Ramos (cell line): ENCODE measurements around the gene SLC35C1.
"Not testable (repeated sequence)": the region's sequence is repeated elsewhere in the genome, so short reads cannot be mapped to it uniquely, and the experiment has no call there.

Experiments
- in situ Hi-C: fragments of 300-500 bp; cut with MboI; formaldehyde crosslinking; loops from one replicate; pipeline ENCODE4 v1.14.3; 2022; ENCODE audit warnings: low sequenced_read_pairs; ENCODE audit not compliant: unreplicated experiment

SLC35C1 gene

DNA sequence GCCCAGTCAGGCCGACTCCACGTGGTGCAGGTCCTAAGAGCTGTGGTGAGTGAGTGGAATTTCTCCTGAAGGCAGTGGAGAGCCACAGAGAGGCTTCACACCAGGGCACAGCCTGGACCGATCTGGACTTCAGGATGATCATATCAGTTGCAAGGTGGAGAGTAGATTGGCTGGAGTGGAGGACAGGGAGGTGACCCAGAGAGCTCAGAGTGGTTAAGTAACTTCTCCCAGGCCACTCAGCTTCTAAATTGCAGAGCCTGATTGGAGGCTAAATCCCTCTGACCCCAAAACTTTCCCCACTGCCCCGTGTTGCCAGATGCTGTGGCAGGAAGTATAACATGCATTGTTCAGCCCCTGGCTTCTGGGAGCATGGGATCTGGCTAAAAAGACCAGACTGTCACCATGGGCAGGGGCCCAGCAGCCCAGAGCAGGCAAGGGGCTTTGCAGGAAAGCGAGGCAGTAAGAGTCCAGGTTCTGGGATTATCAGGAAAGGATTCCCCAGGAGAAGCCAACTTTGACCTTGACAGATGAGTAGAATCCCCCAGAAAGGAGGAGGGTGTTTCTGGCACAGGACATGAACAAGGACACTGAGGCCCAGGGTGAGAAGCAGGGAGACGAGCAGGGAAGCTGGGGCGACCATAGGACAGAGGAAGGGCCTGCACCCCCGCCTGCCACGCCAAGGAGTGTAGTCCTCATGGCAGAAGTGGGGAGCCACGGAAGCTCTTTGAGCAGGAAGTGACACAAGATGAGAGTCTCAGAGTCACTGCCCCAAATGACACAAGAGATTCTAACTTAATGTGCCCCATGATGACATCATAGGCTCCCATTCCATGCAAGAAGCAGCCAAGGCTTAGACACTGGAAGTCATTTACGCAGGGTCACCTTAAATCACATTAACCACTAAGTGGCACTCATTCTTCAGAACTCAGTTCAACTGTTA, 4.8 kb downstream of the SLC35C1 start:
- in situ Hi-C loops: no loop called here

DNA sequence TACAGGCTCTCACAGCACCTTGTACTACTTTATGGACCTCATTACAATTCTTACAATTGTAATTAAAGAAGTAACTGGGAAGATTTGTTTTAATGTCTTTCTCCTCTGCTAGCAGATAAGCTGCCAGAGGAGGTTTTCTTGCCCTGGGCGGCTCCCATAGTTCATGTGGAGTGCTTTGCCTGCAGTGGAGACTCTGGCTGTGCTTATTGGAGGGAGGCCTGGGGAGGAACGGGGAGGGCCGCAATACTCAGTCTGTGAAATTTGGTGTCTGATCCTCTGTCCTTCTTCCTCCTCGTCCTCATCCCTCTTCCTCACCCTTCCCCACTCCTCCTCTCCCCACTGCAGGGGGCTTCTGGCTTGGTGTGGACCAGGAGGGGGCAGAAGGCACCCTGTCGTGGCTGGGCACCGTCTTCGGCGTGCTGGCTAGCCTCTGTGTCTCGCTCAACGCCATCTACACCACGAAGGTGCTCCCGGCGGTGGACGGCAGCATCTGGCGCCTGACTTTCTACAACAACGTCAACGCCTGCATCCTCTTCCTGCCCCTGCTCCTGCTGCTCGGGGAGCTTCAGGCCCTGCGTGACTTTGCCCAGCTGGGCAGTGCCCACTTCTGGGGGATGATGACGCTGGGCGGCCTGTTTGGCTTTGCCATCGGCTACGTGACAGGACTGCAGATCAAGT, 5.6 kb downstream of the SLC35C1 start:
- in situ Hi-C loops: no loop called here

- in situ Hi-C loops: no loop called here
These were observed 6.1 kb downstream of the SLC35C1 start for GRCh38 chr11:45811109-45811435.

- in situ Hi-C loops: no loop called here
These were observed 6.8 kb downstream of the SLC35C1 start for GRCh38 chr11:45811571-45812290.

DNA sequence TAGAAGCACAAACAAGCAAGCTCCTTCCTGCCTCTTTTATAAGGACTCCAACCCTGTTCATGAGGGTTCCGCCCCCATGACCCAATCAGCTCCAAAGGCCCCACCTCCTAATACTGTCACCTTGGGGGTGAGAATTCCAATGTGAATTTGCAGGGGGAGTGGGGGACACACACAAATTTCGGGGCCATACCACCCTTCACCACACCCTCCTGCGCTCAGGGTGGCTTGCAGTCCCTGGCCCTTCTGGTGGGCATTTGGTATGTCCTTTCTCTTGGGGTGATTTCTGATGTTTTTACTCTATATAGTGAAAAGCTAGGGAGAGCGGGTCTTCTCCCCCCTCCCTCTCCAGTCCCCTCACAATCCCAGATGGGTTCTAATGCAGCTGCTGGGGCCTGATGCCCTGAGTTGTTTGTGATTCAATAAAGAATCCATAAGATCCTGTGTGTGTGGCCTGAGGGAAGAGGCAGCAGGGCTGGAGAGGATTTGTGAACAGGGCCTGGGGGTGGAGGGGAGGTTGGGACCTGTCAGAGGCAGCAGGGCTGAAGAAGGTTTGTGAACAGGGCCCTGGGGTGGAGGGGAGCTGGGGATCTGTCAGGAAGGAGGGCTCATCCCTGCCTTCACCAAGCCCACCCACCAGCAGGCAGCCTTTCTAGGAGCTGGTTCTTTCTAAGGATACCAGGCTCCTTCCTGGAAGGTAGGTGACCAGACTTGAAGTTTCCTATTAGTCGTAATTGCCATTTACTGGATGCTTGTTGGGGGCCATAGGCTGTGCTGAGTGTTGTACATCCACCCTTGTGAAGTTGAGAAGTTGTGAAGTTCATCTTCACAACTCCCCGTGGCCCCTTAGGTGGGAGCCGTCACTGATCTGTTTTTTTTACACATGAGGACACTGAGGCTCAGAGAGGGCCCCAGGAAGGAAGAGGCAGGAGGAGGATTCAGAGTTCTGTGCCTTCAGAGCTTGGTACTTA, 7.9 kb downstream of the SLC35C1 start:
- in situ Hi-C loops: no loop called here

- in situ Hi-C loops: no loop called here
These were observed 10.8 kb downstream of the SLC35C1 start for GRCh38 chr11:45815747-45816146.

DNA sequence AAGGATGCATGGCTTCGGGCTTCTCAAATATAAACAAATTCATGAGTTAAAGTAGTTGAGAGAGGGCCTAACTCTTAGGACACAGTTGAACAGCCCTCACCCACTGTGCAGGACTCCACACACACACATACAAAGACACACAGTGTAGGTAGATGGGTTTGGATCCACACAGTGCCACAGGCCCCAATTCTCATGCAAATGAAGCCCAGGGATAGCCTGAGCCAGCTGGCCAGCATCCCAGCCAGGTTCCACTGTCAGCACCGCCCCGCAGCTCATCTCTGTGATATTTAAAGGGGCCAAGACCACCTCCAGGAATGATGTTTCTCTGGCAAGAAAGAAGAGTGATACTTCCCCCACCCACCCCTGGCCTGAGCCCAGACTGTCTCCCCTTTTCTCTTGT, 11.7 kb downstream of the SLC35C1 start:
- in situ Hi-C loops: no loop called here

DNA sequence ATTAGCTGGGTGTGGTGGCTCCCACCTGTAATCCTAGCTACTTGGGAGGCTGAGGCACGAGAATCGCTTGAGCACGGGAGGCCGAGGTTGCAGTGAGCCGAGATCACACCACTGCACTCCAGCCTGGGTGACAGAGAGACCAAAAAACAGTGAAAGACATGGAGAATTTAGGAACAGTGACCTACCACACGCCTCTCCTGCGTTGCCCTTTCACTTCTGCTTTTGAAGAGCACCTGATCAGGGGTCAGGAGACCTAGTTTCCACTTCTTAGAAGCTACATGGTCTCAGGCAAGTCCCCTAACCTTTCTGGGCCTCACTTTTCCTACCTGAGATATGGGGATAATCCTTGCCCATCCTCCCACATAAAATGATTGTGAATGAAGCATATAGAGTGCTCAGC, 12.2 kb downstream of the SLC35C1 start:
- in situ Hi-C loops: no loop called here

DNA sequence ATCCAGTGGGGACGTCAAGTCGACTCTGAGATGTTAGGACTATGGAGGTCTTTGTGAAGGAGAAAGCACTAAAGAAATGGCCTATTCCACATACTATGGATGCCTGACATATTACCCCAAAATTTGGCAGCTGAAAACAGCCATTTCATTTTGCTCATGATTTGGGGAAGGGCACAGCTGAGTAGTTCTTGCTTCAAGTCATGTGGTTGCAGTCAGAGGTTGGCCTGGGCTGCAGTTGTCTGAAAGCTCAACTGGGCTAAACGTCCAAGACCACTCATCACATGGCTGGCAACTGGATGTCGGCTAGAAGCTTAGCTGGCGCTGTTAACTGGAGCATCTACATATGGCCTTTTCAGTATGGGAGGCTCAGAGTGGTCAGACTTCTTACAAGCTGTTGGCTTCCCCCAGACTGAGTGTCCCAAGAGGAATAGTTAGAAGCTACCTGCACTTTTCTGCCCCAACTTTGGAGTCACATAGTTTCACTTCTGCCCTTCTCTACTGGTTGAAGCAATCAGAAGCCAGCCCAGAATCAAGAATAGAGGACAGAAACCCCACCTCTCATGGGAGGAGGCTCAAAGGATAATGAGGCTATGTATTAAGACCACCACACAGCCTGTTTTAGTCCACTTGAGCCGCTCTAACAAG, 14.1 kb downstream of the SLC35C1 start:
- in situ Hi-C loops: no loop called here

DNA sequence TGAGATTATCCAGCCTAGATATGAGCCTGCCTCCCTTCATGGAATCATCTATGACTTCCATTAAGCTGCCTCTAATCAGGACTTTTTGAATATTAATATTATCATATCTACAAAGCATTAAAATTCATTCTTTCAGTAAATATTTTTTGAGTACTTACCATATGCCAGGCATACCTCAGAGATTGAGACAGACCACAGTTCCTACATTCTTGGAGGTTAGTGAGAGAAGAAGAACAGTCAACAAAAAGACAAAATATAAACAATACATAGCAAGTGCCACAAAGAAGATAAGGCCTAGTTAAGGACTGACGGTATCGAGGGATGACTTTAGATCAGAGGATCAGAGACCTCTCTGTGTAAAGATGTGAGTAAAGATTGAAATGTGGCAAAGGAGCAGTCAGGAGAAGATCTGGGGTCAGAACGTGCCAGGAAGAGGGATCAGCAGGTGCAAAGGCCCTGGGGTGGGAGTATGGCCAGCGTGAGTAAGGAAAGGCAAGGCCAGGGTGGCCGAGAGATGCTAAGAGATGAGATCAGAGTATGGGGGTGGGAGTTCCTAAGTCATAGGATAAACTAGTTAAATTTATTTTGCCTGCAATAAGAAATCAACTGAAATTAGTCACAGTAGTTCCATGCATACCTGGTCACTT, 15.4 kb downstream of the SLC35C1 start:
- in situ Hi-C loops: no loop called here

- in situ Hi-C loops: not testable (repeated sequence)
These were observed 21.5 kb downstream of the SLC35C1 start for GRCh38 chr11:45826492-45826891.

DNA sequence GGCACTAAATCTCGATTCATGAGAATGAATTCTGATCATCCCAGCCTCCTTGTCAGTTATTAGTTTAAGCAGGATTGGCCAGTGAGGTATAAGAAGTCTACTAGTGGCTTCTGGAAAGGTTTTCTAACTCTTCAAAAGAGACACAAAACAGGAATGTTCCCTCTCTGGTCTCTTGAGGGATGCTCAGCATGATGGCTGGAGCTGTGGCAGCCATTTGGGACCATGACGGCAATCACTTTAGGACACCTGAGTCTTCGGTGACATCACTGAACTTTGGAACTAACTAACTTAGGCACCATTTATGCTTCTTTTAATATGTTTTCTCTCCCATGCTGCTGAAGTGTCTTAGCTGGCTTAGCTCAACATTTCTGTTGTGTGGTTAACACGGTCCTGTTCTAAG, 22.2 kb downstream of the SLC35C1 start:
- in situ Hi-C loops: no loop called here

- in situ Hi-C loops: no loop called here
These were observed 24.0 kb downstream of the SLC35C1 start for GRCh38 chr11:45828996-45829395.

DNA sequence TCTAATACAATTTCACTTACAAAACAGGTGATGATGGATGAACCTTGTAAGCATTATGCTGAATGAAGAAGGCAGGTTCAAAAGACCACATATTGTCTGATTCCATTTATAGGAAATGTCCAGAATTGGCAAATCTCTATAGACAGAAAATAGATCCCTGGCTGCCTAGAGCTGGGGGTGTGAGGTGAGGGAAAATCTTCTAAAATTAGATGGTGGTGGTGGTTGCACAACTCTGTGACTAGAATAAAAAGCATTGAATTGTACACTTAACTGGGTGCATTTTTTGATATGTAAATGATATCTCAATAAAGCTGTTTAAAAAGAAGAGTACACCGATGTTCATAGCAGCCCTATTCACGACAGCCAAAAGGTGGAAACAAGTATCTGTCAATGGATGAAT, 25.6 kb downstream of the SLC35C1 start:
- in situ Hi-C loops: no loop called here

GRCh38 chr11:45832811-45833441, 28.0 kb downstream of the SLC35C1 start:
- in situ Hi-C loops: no loop called here

GRCh38 chr11:45833761-45834160, 28.8 kb downstream of the SLC35C1 start:
- in situ Hi-C loops: no loop called here

DNA sequence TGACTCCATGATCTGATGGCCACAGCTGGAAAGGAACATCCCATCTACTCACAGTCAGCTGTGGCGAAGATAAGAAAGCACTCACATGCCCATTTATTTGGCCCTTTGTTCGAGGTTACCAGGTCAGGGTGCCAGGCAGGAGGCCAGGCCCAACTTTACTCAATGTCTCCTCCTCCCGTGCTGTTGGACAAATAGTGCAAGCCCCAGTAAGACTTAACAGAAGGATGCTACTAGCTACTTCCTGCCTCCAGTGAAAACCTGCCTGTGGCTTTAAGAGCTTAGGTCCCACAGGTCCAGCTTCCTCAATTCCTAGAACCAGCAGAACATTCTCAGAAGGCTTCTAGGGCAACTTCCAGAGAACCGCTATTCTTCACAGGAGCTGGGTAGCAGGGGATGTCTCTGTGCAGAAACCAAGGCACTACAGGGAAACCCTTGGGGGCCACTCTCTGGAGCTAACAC, 29.4 kb downstream of the SLC35C1 start:
- in situ Hi-C loops: no loop called here

DNA sequence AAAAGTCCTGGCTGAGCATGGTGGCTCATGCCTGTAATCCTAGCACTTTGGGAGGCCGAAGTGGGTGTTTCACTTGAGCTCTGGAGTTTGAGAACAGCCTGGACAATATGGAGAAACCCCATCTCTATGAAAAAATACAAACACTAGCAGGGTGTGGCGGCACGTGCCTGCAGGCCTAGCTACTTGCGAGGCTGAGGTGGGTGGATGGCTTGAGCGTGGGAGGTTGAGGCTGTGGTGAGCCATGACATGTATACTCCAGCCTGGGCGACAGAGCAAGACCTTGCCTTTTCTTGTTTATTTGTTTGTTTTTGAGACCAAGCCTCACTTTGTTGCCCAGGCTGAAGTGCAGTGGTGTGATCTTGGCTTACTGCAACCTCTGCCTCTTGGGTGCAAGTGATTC, 34.3 kb downstream of the SLC35C1 start:
- in situ Hi-C loops: no loop called here
